Colonic mucosa (tissue), 4 donors: ENCODE results near the gene SPOP. TPM values are rescaled to one million over a fixed set of nuclear protein-coding genes. Genes with fewer than 3 reads are reported as not detected.
"Not testable (repeated sequence)": the region's sequence is repeated elsewhere in the genome, so short reads cannot be mapped to it uniquely, and the experiment has no call there.

Experiments used
- DNase-seq: peaks from one replicate; pipeline ENCODE4 v3.0.0-alpha.2; 2020
- H3K27ac ChIP-seq: fragments of 200-600 bp; one replicate; pipeline ENCODE4 v1.8.0; 2021
- H3K27me3 ChIP-seq: fragments of 200-600 bp; one replicate; pipeline ENCODE4 v1.8.0; 2021
- H3K36me3 ChIP-seq: fragments of 200-600 bp; one replicate; pipeline ENCODE4 v1.8.0; 2021
- H3K4me1 ChIP-seq: fragments of 200-600 bp; one replicate; pipeline ENCODE4 v1.8.0; 2021; ENCODE audit warnings: mild to moderate bottlenecking
- H3K4me3 ChIP-seq: fragments of 200-600 bp; one replicate; pipeline ENCODE4 v1.8.0; 2021
- H3K9ac ChIP-seq, 2 donors: one replicate each; pipeline ENCODE4 v1.7.0; 2013; ENCODE audit warnings: control low read depth in 2 of 2, low read depth in 2 of 2, low read length in 2 of 2
- H3K9me3 ChIP-seq: fragments of 200-600 bp; one replicate; pipeline ENCODE4 v1.8.0; 2021
- CTCF ChIP-seq: fragments of 200-600 bp; IDR thresholded peaks from one replicate; pipeline ENCODE4 v1.8.0; 2022; ENCODE audit warnings: antibody characterized with exemption, mild to moderate bottlenecking
- intact Hi-C: fragments of 100-400 bp; cut with DNase I; formaldehyde crosslinking; loops from one replicate; pipeline ENCODE4 v1.14.1; 2022
- total RNA-seq, 2 donors: library from RNA; stranded (reverse); fragmentation: NEBNext Ultra II Directional in 1 of 2; extraction: Animal tissue kit (Norgen Biotek cat#: 25700) in 1 of 2; gene quantifications; one replicate each; pipeline ENCODE4 v1.2.1, GENCODE V29; 2021
- donor health status: healthy.
- donor health status: DM: no; HTN: no; CAD: no.
- donor health status: DM: no; HTN: no; CAD: no.

Gene SPOP
- total RNA-seq, 2 donors from 2014 or later, result 60.5 to 83.2 TPM

GRCh38 chr17:49676276-49676868 is 1.5 kb downstream of the SPOP start:
- H3K9me3 ChIP-seq, result no peaks in the 10 kb centered on the region
- H3K4me1 ChIP-seq, result peaks cover 17% of the 10 kb centered on the region
- H3K36me3 ChIP-seq, result no peaks in the 10 kb centered on the region
- H3K27me3 ChIP-seq, result no peaks in the 10 kb centered on the region
- no peak for TF ChIP-seq CTCF
- peak overlapping the region; percentile 97 for H3K27ac ChIP-seq
- H3K4me3 ChIP-seq, result peak overlapping the region; percentile 59
- DNase-seq, result no peak
- intact Hi-C loops, result no loop called here
- H3K9ac ChIP-seq, result peak overlapping the region; percentile 89 to 92

- no peaks in the 10 kb centered on the region for H3K27me3 ChIP-seq
- DNase-seq, result no peak
- peaks cover 17% of the 10 kb centered on the region for H3K4me1 ChIP-seq
- intact Hi-C loops, result no loop called here
- no peak overlapping the region for H3K27ac ChIP-seq
- TF ChIP-seq CTCF, result no peak
- H3K36me3 ChIP-seq, result no peaks in the 10 kb centered on the region
- H3K9ac ChIP-seq, result no peak overlapping the region
- H3K9me3 ChIP-seq, result no peaks in the 10 kb centered on the region
- H3K4me3 ChIP-seq, result no peak overlapping the region
Measured at GRCh38 chr17:49674507-49674906, 3.4 kb downstream of the SPOP start.

GRCh38 chr17:49673679-49674078 is 4.2 kb downstream of the SPOP start:
- H3K9ac ChIP-seq, H3K27me3 ChIP-seq, H3K9me3 ChIP-seq, H3K4me3 ChIP-seq, DNase-seq, H3K36me3 ChIP-seq, H3K27ac ChIP-seq, intact Hi-C loops: not testable (repeated sequence)
- peaks cover 17% of the 10 kb centered on the region for H3K4me1 ChIP-seq

- no peak for DNase-seq
- Histone ChIP-seq H3K27me3 (no peaks in the 10 kb centered on the region), H3K27ac (no peak overlapping the region), H3K36me3 (no peaks in the 10 kb centered on the region), H3K9me3 (no peaks in the 10 kb centered on the region), H3K4me1 (peaks cover 5% of the 10 kb centered on the region), H3K4me3 (no peak overlapping the region), H3K9ac (no peak overlapping the region)
- TF ChIP-seq CTCF, result no peak
- intact Hi-C loops, result no loop called here
Measured at GRCh38 chr17:49670641-49671040, 7.3 kb downstream of the SPOP start.

- Histone ChIP-seq H3K27me3 (no peaks in the 10 kb centered on the region), H3K9ac (no peak overlapping the region), H3K36me3 (no peaks in the 10 kb centered on the region), H3K4me3 (no peak overlapping the region), H3K27ac (no peak overlapping the region), H3K9me3 (no peaks in the 10 kb centered on the region), H3K4me1 (peaks cover 5% of the 10 kb centered on the region)
- TF ChIP-seq CTCF, result no peak
- intact Hi-C loops, result no loop called here
- DNase-seq, result no peak
Measured at GRCh38 chr17:49670002-49670401, 7.9 kb downstream of the SPOP start.

GRCh38 chr17:49667854-49668253 is 10.0 kb downstream of the SPOP start:
- no peak overlapping the region for H3K4me3 ChIP-seq
- no peaks in the 10 kb centered on the region for H3K36me3 ChIP-seq
- no peaks in the 10 kb centered on the region for H3K9me3 ChIP-seq
- no peaks in the 10 kb centered on the region for H3K27me3 ChIP-seq
- peaks cover 6% of the 10 kb centered on the region for H3K4me1 ChIP-seq
- no peak for DNase-seq
- no peak for TF ChIP-seq CTCF
- H3K9ac ChIP-seq, result no peak overlapping the region
- no peak overlapping the region for H3K27ac ChIP-seq
- intact Hi-C loops, result no loop called here
